ENCODE data around the gene PNPLA6. TPM values are rescaled to one million over a fixed set of nuclear protein-coding genes. Genes with fewer than 3 reads are reported as not detected.

Gene PNPLA6
- total and polyA plus RNA-seq, 10 of the 15 experiments (the other 5 are each of a cell fraction or from before 2014, with no cell fraction given): 0.95 to 105 (median 40.0) TPM

DNA sequence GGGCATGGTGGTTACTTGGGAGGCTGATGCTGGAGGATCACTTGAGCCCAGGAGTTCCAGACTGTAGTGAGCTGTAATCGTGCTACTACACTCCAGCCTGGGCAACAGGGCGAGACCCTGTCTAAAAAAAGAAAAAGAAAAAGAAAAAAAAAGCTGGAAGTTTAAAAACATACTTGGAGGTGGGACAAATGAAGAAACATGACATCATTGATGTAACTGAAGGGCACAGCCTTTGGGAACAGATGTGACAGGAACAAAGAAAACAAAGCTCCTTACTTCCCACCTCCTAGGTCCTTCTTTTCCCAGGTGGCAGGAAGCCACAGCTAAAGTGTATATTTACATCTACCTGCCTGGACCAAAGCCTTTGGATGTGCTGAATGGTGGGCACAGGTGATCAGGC is 48.6 kb upstream of the PNPLA6 start:
- Histone ChIP-seq H3K79me2 (ENCODE audit: control insufficient read depth, insufficient read depth, low read length) (no peaks in the 10 kb centered on the region), H3K4me1 (ENCODE audit: control insufficient read depth, insufficient read depth, low read length) (no peaks in the 10 kb centered on the region; the same call in 1 of the 2 replicates), H3K9me3 (replicated peaks; ENCODE audit: control insufficient read depth, insufficient read depth, low read length) (no peaks in the 10 kb centered on the region), H3K27me3 (replicated peaks in 1 of 2; ENCODE audit: control insufficient read depth in 2 of 2, insufficient read depth in 2 of 2, low read length in 1 of 2) (no peaks in the 10 kb centered on the region), H3K4me3 (no peak overlapping the region), H3K9ac (ENCODE audit: control insufficient read depth, insufficient read depth, low read length) (no peak overlapping the region), H2AFZ (ENCODE audit: control insufficient read depth, low read depth, low read length) (no peak overlapping the region), H4K20me1 (ENCODE audit: control insufficient read depth, insufficient read depth) (no peaks in the 10 kb centered on the region), H3K36me3 (ENCODE audit: control insufficient read depth in 2 of 2, insufficient read depth in 2 of 2, low read length in 1 of 2) (no peaks in the 10 kb centered on the region), H3K4me2 (ENCODE audit: control insufficient read depth, insufficient read depth) (no peak overlapping the region), H3K27ac (ENCODE audit: control insufficient read depth, insufficient read depth) (no peak overlapping the region)
- WGBS (ENCODE audit: insufficient coverage, insufficient replicate concordance, low lambda C conversion rate, missing lambda C conversion rate): 0% methylated on average over 2 of the region's 2 CpGs
- ChIA-PET RAD21 (ENCODE audit: unreplicated experiment) (no interaction called here), SMC1A (ENCODE audit: uncharacterized antibody, unreplicated experiment) (no interaction called here), CTCF (interaction anchor here (0.9 kb wide), 1 partner anchor 25 kb away, joined by 3 read pairs; no protein-coding TSS in a partner anchor), POLR2A (no interaction called here)
- intact Hi-C loops (cut with micrococcal nuclease; ENCODE audit: unreplicated experiment) (no loop called here), in situ Hi-C loops (cut with MboI) (no loop called here)
- no TSS peak for BruUV-seq (replicated peaks)
- no peak for ATAC-seq
- TF ChIP-seq YBX1 (IDR thresholded peaks at IDR 0.05) (no peak), SMARCA5 (IDR thresholded peaks at IDR 0.05) (no peak), CBX3 (IDR thresholded peaks at IDR 0.05; ENCODE audit: borderline replicate concordance, low read depth) (no peak), KDM1A (IDR thresholded peaks at IDR 0.05; ENCODE audit: borderline replicate concordance) (no peak), SP1 (IDR thresholded peaks at IDR 0.05; ENCODE audit: low read depth, low read length) (no peak), ZNF687 (IDR thresholded peaks at IDR 0.05) (no peak), ZBTB33 (IDR thresholded peaks at IDR 0.05) (no peak), NR2C2 (IDR thresholded peaks at IDR 0.05; ENCODE audit: borderline replicate concordance, control insufficient read depth, insufficient read length, low read depth) (no peak), CHD4 (IDR thresholded peaks at IDR 0.05) (no peak), FOS (IDR thresholded peaks at IDR 0.05; ENCODE audit: borderline replicate concordance, extremely low read depth, insufficient read length) (no peak), NR2F1 (conservative IDR thresholded peaks at IDR 0.05) (no peak)
- no peak for DNase-seq (ENCODE audit: low read depth, low spot score)
- no peak for FAIRE-seq

All from GM12878 (cell line).